ENCODE measurements around the gene GET4.

The GET4 gene

GRCh38 chr7:910931-911431 is 34.6 kb downstream of the GET4 start:
- no peaks in the 10 kb centered on the region for H3K9me3 ChIP-seq (ENCODE audit: control insufficient read depth in 5 of 5, low read length in 5 of 5)
- no peaks in the 10 kb centered on the region for H3K36me3 ChIP-seq (ENCODE audit: control insufficient read depth in 5 of 5, insufficient read depth in 5 of 5, low read length in 5 of 5)
- no peak overlapping the region for H3K9ac ChIP-seq (ENCODE audit: low read length in 5 of 5)
- peaks cover 4 to 24% (median 11%) of the 10 kb centered on the region in 5 donors for H3K27me3 ChIP-seq (ENCODE audit: control insufficient read depth in 5 of 5, insufficient read depth in 4 of 5, low read length in 5 of 5)
- H3K4me3 ChIP-seq (ENCODE audit: low read depth in 1 of 5, low read length in 5 of 5) = no peak overlapping the region
- peaks cover 0 to 34% (median 18%) of the 10 kb centered on the region in 5 donors for H3K4me1 ChIP-seq (ENCODE audit: control insufficient read depth in 5 of 5, insufficient read depth in 5 of 5, low read length in 5 of 5)
- H3K27ac ChIP-seq (ENCODE audit: low read depth, low read length) = no peak overlapping the region

DNA sequence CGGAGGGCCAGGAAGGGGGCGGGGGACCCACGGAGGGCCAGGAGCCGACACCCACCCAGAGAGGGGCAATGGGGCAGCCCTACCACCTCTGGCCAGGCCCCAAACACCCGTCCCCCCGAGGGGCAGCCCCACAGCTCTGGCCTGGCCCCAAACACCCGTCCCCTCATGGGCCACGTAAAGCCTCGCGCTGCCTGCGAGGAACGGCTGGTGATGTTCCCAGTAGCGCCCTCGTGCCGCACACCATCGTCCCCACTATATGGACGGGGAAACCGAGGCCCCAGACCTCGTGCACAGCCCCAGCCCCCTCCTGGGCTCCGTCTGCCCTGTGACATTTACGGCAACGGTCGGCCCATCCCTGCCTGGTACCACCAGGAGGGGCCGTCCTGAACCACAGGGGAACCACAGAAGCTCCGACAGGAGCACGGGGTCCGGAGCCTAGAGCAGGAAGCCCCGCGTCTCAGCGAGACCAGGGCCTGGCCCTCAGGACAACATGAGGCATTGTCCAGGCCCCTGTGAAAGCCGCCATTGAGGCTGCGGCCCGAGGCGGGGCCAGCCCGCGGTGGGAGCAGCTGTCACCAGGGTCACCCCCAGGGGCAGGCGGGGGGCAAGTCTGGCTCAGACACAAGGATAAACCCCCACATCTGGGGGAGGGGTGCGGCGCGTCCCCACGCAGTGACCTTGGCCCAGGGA is 35.6 kb downstream of the GET4 start:
- H3K27ac ChIP-seq (ENCODE audit: low read depth, low read length) = no peak overlapping the region

DNA sequence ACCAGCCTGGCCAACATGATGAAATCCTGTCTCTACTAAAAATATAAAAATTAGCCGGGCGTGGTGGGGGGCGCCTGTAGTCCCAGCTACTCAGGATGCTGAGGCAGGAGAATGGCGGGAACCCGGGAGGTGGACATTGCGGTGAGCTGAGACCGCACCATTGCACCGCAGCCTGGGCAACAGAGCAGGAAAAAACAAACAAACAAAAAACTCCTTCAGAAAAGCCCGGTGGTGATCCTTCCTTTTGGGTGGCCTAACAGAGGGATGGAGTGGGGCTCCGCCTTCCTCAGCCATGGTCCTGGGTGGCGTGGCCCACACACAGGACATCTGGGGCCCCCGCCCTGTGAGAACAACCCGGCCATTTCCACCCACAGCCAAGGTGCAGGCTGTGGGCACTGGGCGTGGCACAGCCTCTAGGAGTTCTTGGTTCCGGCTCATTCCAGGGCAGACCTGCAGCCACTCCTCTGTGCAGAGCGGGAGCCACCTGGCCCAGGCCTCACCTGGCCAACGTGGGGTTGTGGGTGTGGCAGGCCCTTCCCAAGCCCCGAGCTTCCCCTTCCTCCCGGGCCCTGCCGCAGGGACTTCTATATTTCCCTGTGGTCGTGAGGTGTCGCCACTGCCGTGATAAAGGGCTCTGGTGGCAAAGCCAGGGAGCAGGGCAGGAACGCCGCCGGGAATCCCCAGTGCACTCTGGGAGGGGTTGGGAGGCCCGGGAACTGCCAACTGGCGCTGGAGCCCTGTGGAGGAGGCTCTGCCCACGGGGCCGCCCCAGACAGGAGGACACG is 37.6 kb downstream of the GET4 start:
- H3K9me3 ChIP-seq (ENCODE audit: control insufficient read depth in 5 of 5, low read length in 5 of 5) = no peaks in the 10 kb centered on the region
- no peak overlapping the region for H3K4me3 ChIP-seq (ENCODE audit: low read depth in 1 of 5, low read length in 5 of 5)
- H3K36me3 ChIP-seq (ENCODE audit: control insufficient read depth in 5 of 5, insufficient read depth in 5 of 5, low read length in 5 of 5) = no peaks in the 10 kb centered on the region
- H3K27me3 ChIP-seq (ENCODE audit: control insufficient read depth in 5 of 5, insufficient read depth in 4 of 5, low read length in 5 of 5) = peaks cover 2 to 16% (median 9%) of the 10 kb centered on the region in 5 donors
- H3K4me1 ChIP-seq (ENCODE audit: control insufficient read depth in 5 of 5, insufficient read depth in 5 of 5, low read length in 5 of 5) = peaks cover 0 to 18% (median 8%) of the 10 kb centered on the region in 5 donors
- H3K9ac ChIP-seq (ENCODE audit: low read length in 5 of 5) = no peak overlapping the region
- no peak overlapping the region for H3K27ac ChIP-seq (ENCODE audit: low read depth, low read length)

More for the DNA sequence above, 35.6 kb downstream of the GET4 start:
- peaks cover 4 to 23% (median 13%) of the 10 kb centered on the region in 5 donors for H3K27me3 ChIP-seq (ENCODE audit: control insufficient read depth in 5 of 5, insufficient read depth in 4 of 5, low read length in 5 of 5)
- H3K4me3 ChIP-seq (ENCODE audit: low read depth in 1 of 5, low read length in 5 of 5) = no peak overlapping the region
- H3K9ac ChIP-seq (ENCODE audit: low read length in 5 of 5) = no peak overlapping the region
- H3K4me1 ChIP-seq (ENCODE audit: control insufficient read depth in 5 of 5, insufficient read depth in 5 of 5, low read length in 5 of 5) = peaks cover 0 to 34% (median 17%) of the 10 kb centered on the region in 5 donors
- H3K36me3 ChIP-seq (ENCODE audit: control insufficient read depth in 5 of 5, insufficient read depth in 5 of 5, low read length in 5 of 5) = no peaks in the 10 kb centered on the region
- H3K9me3 ChIP-seq (ENCODE audit: control insufficient read depth in 5 of 5, low read length in 5 of 5) = no peaks in the 10 kb centered on the region

- Histone ChIP-seq H3K9ac (ENCODE audit: low read length in 5 of 5) (no peak overlapping the region), H3K27me3 (ENCODE audit: control insufficient read depth in 5 of 5, insufficient read depth in 4 of 5, low read length in 5 of 5) (peaks cover 2 to 13% (median 9%) of the 10 kb centered on the region in 5 donors), H3K4me1 (ENCODE audit: control insufficient read depth in 5 of 5, insufficient read depth in 5 of 5, low read length in 5 of 5) (peaks cover 0 to 13% (median 5%) of the 10 kb centered on the region in 5 donors), H3K9me3 (ENCODE audit: control insufficient read depth in 5 of 5, low read length in 5 of 5) (no peaks in the 10 kb centered on the region), H3K27ac (ENCODE audit: low read depth, low read length) (no peak overlapping the region), H3K4me3 (ENCODE audit: low read depth in 1 of 5, low read length in 5 of 5) (no peak overlapping the region), H3K36me3 (ENCODE audit: control insufficient read depth in 5 of 5, insufficient read depth in 5 of 5, low read length in 5 of 5) (no peaks in the 10 kb centered on the region)
These were observed 38.3 kb downstream of the GET4 start for GRCh38 chr7:914521-915194.

- no peak overlapping the region for H3K4me3 ChIP-seq (ENCODE audit: low read depth in 1 of 5, low read length in 5 of 5)
- H3K9ac ChIP-seq (ENCODE audit: low read length in 5 of 5) = no peak overlapping the region
- no peak overlapping the region for H3K27ac ChIP-seq (ENCODE audit: low read depth, low read length)
- H3K36me3 ChIP-seq (ENCODE audit: control insufficient read depth in 5 of 5, insufficient read depth in 5 of 5, low read length in 5 of 5) = no peaks in the 10 kb centered on the region
- H3K9me3 ChIP-seq (ENCODE audit: control insufficient read depth in 5 of 5, low read length in 5 of 5) = no peaks in the 10 kb centered on the region
- H3K4me1 ChIP-seq (ENCODE audit: control insufficient read depth in 5 of 5, insufficient read depth in 5 of 5, low read length in 5 of 5) = peaks cover 0 to 6% (median 0%) of the 10 kb centered on the region in 5 donors
- peaks cover 2 to 13% (median 4%) of the 10 kb centered on the region in 5 donors for H3K27me3 ChIP-seq (ENCODE audit: control insufficient read depth in 5 of 5, insufficient read depth in 4 of 5, low read length in 5 of 5)
These were observed 39.2 kb downstream of the GET4 start for GRCh38 chr7:915291-916218.

GRCh38 chr7:916291-916941 is 40.1 kb downstream of the GET4 start:
- Histone ChIP-seq H3K36me3 (ENCODE audit: control insufficient read depth in 5 of 5, insufficient read depth in 5 of 5, low read length in 5 of 5) (no peaks in the 10 kb centered on the region), H3K9ac (ENCODE audit: low read length in 5 of 5) (no peak overlapping the region), H3K4me3 (ENCODE audit: low read depth in 1 of 5, low read length in 5 of 5) (no peak overlapping the region)

GRCh38 chr7:917255-918117 is 41.1 kb downstream of the GET4 start:
- H3K4me1 ChIP-seq (ENCODE audit: control insufficient read depth in 5 of 5, insufficient read depth in 5 of 5, low read length in 5 of 5) = peaks cover 0 to 10% (median 3%) of the 10 kb centered on the region in 5 donors
- H3K27ac ChIP-seq (ENCODE audit: low read depth, low read length) = no peak overlapping the region
- H3K27me3 ChIP-seq (ENCODE audit: control insufficient read depth in 5 of 5, insufficient read depth in 4 of 5, low read length in 5 of 5) = peaks cover 4 to 13% (median 8%) of the 10 kb centered on the region in 5 donors
- no peaks in the 10 kb centered on the region for H3K9me3 ChIP-seq (ENCODE audit: control insufficient read depth in 5 of 5, low read length in 5 of 5)
- no peak overlapping the region for H3K9ac ChIP-seq (ENCODE audit: low read length in 5 of 5)
- H3K4me3 ChIP-seq (ENCODE audit: low read depth in 1 of 5, low read length in 5 of 5) = no peak overlapping the region
- H3K36me3 ChIP-seq (ENCODE audit: control insufficient read depth in 5 of 5, insufficient read depth in 5 of 5, low read length in 5 of 5) = no peaks in the 10 kb centered on the region

More at GRCh38 chr7:916291-916941, 40.1 kb downstream of the GET4 start:
- Histone ChIP-seq H3K4me1 (ENCODE audit: control insufficient read depth in 5 of 5, insufficient read depth in 5 of 5, low read length in 5 of 5) (no peaks in the 10 kb centered on the region), H3K27me3 (ENCODE audit: control insufficient read depth in 5 of 5, insufficient read depth in 4 of 5, low read length in 5 of 5) (peaks cover 3 to 13% (median 4%) of the 10 kb centered on the region in 5 donors), H3K27ac (ENCODE audit: low read depth, low read length) (no peak overlapping the region), H3K9me3 (ENCODE audit: control insufficient read depth in 5 of 5, low read length in 5 of 5) (no peaks in the 10 kb centered on the region)

GRCh38 chr7:918118-918425 is 41.7 kb downstream of the GET4 start:
- Histone ChIP-seq H3K36me3 (ENCODE audit: control insufficient read depth in 5 of 5, insufficient read depth in 5 of 5, low read length in 5 of 5) (no peaks in the 10 kb centered on the region), H3K27ac (ENCODE audit: low read depth, low read length) (no peak overlapping the region), H3K9ac (ENCODE audit: low read length in 5 of 5) (no peak overlapping the region), H3K4me3 (ENCODE audit: low read depth in 1 of 5, low read length in 5 of 5) (no peak overlapping the region), H3K9me3 (ENCODE audit: control insufficient read depth in 5 of 5, low read length in 5 of 5) (no peaks in the 10 kb centered on the region), H3K4me1 (ENCODE audit: control insufficient read depth in 5 of 5, insufficient read depth in 5 of 5, low read length in 5 of 5) (peaks cover 0 to 15% (median 3%) of the 10 kb centered on the region in 5 donors), H3K27me3 (ENCODE audit: control insufficient read depth in 5 of 5, insufficient read depth in 4 of 5, low read length in 5 of 5) (peaks cover 4 to 13% (median 9%) of the 10 kb centered on the region in 5 donors)
